Measurements from ENCODE around the gene PGBD2. TPM values are rescaled to one million over a fixed set of nuclear protein-coding genes. Genes with fewer than 3 reads are reported as not detected.
"Not testable (repeated sequence)": the region's sequence is repeated elsewhere in the genome, so short reads cannot be mapped to it uniquely, and the experiment has no call there.

Gene PGBD2
- total RNA-seq, 2 experiments from 2014 or later: 3.0 to 3.5 TPM

- Mint-ChIP-seq H3K36me3 (ENCODE audit: low read depth) (peaks cover 7% of the 10 kb centered on the region), H3K4me1 (ENCODE audit: low read depth) (peaks cover 16% of the 10 kb centered on the region), H3K9me3 (peaks cover 1% of the 10 kb centered on the region), H3K27ac (peak overlapping the region; percentile 93), H3K27me3 (ENCODE audit: low read depth) (peaks cover 3% of the 10 kb centered on the region), H3K4me3 (peak overlapping the region; percentile 85)
- DNase-seq: peak; percentile 72
- intact Hi-C loops (cut with micrococcal nuclease): loop anchor here (1.0 kb wide), 4 partner anchors 10 to 47 kb away; partner anchors contain the start of genes ZNF672 and ZNF692
- CTCF ChIA-PET: interaction anchor here (0.8 to 2.9 kb wide), 4 partner anchors 8 to 14 kb away, joined by 3 to 28 read pairs (median 4); partner anchors contain the start of gene ZNF692
These were observed 33.2 kb upstream of the PGBD2 start for GRCh38 chr1:248872752-248873408.

GRCh38 chr1:248873409-248873992 lies 32.5 kb upstream of the PGBD2 start:
- DNase-seq: peak; percentile 96
- Mint-ChIP-seq H3K4me1 (ENCODE audit: low read depth) (peaks cover 16% of the 10 kb centered on the region), H3K36me3 (ENCODE audit: low read depth) (peaks cover 7% of the 10 kb centered on the region), H3K27ac (peak overlapping the region; percentile 93), H3K9me3 (peaks cover 1% of the 10 kb centered on the region), H3K27me3 (ENCODE audit: low read depth) (peaks cover 3% of the 10 kb centered on the region), H3K4me3 (peak overlapping the region; percentile 85)
- CTCF ChIA-PET: interaction anchor here (0.8 to 2.9 kb wide), 4 partner anchors 9 to 14 kb away, joined by 3 to 28 read pairs (median 4); partner anchors contain the start of gene ZNF692
- intact Hi-C loops (cut with micrococcal nuclease): loop anchor here (1.0 kb wide), 4 partner anchors 10 to 47 kb away; partner anchors contain the start of genes ZNF672 and ZNF692

GRCh38 chr1:248873993-248874533 lies 32.0 kb upstream of the PGBD2 start:
- Mint-ChIP-seq H3K4me3 (peak overlapping the region; percentile 85), H3K27ac (peak overlapping the region; percentile 93), H3K36me3 (ENCODE audit: low read depth) (peaks cover 7% of the 10 kb centered on the region), H3K4me1 (ENCODE audit: low read depth) (peaks cover 16% of the 10 kb centered on the region), H3K27me3 (ENCODE audit: low read depth) (peaks cover 3% of the 10 kb centered on the region), H3K9me3 (peaks cover 1% of the 10 kb centered on the region)
- intact Hi-C loops (cut with micrococcal nuclease): loop anchor here (1.0 kb wide), 5 partner anchors 11 to 48 kb away; partner anchors contain the start of genes PGBD2, ZNF672 and ZNF692
- CTCF ChIA-PET: interaction anchor here (1.4 to 2.9 kb wide), 2 partner anchors 9 to 15 kb away, joined by 6 to 28 read pairs; partner anchors contain the start of gene ZNF692
- peak; percentile 87 for DNase-seq

- Mint-ChIP-seq H3K27ac (no peak overlapping the region), H3K4me1 (ENCODE audit: low read depth) (no peaks in the 10 kb centered on the region), H3K36me3 (ENCODE audit: low read depth) (no peaks in the 10 kb centered on the region), H3K27me3 (ENCODE audit: low read depth) (no peaks in the 10 kb centered on the region), H3K9me3 (no peaks in the 10 kb centered on the region), H3K4me3 (no peak overlapping the region)
- DNase-seq: no peak
- intact Hi-C loops (cut with micrococcal nuclease): no loop called here
- CTCF ChIA-PET: interaction anchor here (0.6 kb wide), 1 partner anchor 460 kb away, joined by 3 read pairs; no protein-coding TSS in a partner anchor
These were observed 24.8 kb upstream of the PGBD2 start for GRCh38 chr1:248881261-248881660.

GRCh38 chr1:248882427-248882826 lies 23.6 kb upstream of the PGBD2 start:
- H3K27me3 Mint-ChIP-seq (ENCODE audit: low read depth); H3K27ac Mint-ChIP-seq; H3K36me3 Mint-ChIP-seq (ENCODE audit: low read depth); H3K4me1 Mint-ChIP-seq (ENCODE audit: low read depth); intact Hi-C loops (cut with micrococcal nuclease); H3K9me3 Mint-ChIP-seq; CTCF ChIA-PET; DNase-seq; H3K4me3 Mint-ChIP-seq: not testable (repeated sequence)

GRCh38 chr1:248884632-248885295 lies 21.3 kb upstream of the PGBD2 start:
- Mint-ChIP-seq H3K27ac (no peak overlapping the region), H3K4me1 (ENCODE audit: low read depth) (no peaks in the 10 kb centered on the region), H3K9me3 (no peaks in the 10 kb centered on the region), H3K36me3 (ENCODE audit: low read depth) (no peaks in the 10 kb centered on the region), H3K4me3 (no peak overlapping the region), H3K27me3 (ENCODE audit: low read depth) (no peaks in the 10 kb centered on the region)
- DNase-seq: no peak
- intact Hi-C loops (cut with micrococcal nuclease): no loop called here
- CTCF ChIA-PET: interaction anchor here (0.6 to 0.7 kb wide), 2 partner anchors 11 to 1834 kb away, joined by 3 read pairs; no protein-coding TSS in a partner anchor

GRCh38 chr1:248885646-248886045 lies 20.4 kb upstream of the PGBD2 start:
- no peak overlapping the region for H3K27ac Mint-ChIP-seq

GRCh38 chr1:248886237-248886895 lies 19.7 kb upstream of the PGBD2 start:
- Mint-ChIP-seq H3K36me3 (ENCODE audit: low read depth) (no peaks in the 10 kb centered on the region), H3K27ac (no peak overlapping the region), H3K4me1 (ENCODE audit: low read depth) (no peaks in the 10 kb centered on the region), H3K4me3 (no peak overlapping the region), H3K9me3 (no peaks in the 10 kb centered on the region), H3K27me3 (ENCODE audit: low read depth) (no peaks in the 10 kb centered on the region)
- DNase-seq: no peak
- intact Hi-C loops (cut with micrococcal nuclease): no loop called here
- CTCF ChIA-PET: interaction anchor here (0.9 kb wide), 2 partner anchors 26 to 40 kb away, joined by 3 to 4 read pairs; no protein-coding TSS in a partner anchor

More at GRCh38 chr1:248885646-248886045, 20.4 kb upstream of the PGBD2 start:
- Mint-ChIP-seq H3K27me3 (ENCODE audit: low read depth) (no peaks in the 10 kb centered on the region), H3K4me1 (ENCODE audit: low read depth) (no peaks in the 10 kb centered on the region), H3K4me3 (no peak overlapping the region), H3K36me3 (ENCODE audit: low read depth) (no peaks in the 10 kb centered on the region), H3K9me3 (no peaks in the 10 kb centered on the region)
- no peak for DNase-seq
- CTCF ChIA-PET: no interaction called here
- intact Hi-C loops (cut with micrococcal nuclease): no loop called here

GRCh38 chr1:248889914-248890243 lies 16.2 kb upstream of the PGBD2 start:
- DNase-seq; H3K36me3 Mint-ChIP-seq (ENCODE audit: low read depth); H3K27ac Mint-ChIP-seq; H3K9me3 Mint-ChIP-seq; H3K27me3 Mint-ChIP-seq (ENCODE audit: low read depth); CTCF ChIA-PET; H3K4me1 Mint-ChIP-seq (ENCODE audit: low read depth); H3K4me3 Mint-ChIP-seq: not testable (repeated sequence)
- intact Hi-C loops (cut with micrococcal nuclease): loop anchor here (2.0 kb wide), 1 partner anchor 15 kb away; no protein-coding TSS in a partner anchor

GRCh38 chr1:248890549-248891498 lies 15.2 kb upstream of the PGBD2 start:
- Mint-ChIP-seq H3K4me3 (no peak overlapping the region), H3K9me3 (no peaks in the 10 kb centered on the region), H3K4me1 (ENCODE audit: low read depth) (no peaks in the 10 kb centered on the region), H3K27ac (no peak overlapping the region), H3K36me3 (ENCODE audit: low read depth) (no peaks in the 10 kb centered on the region), H3K27me3 (ENCODE audit: low read depth) (peaks cover 2% of the 10 kb centered on the region)
- CTCF ChIA-PET: no interaction called here
- DNase-seq: no peak
- intact Hi-C loops (cut with micrococcal nuclease): loop anchor here (2.0 kb wide), 1 partner anchor 14 kb away; no protein-coding TSS in a partner anchor

- H3K4me1 Mint-ChIP-seq (ENCODE audit: low read depth): no peaks in the 10 kb centered on the region
- intact Hi-C loops (cut with micrococcal nuclease): loop anchor here (2.0 kb wide), 1 partner anchor 13 kb away; no protein-coding TSS in a partner anchor
- H3K9me3 Mint-ChIP-seq: no peaks in the 10 kb centered on the region
- DNase-seq: no peak
- H3K36me3 Mint-ChIP-seq (ENCODE audit: low read depth): no peaks in the 10 kb centered on the region
- CTCF ChIA-PET: no interaction called here
- no peak overlapping the region for H3K27ac Mint-ChIP-seq
- H3K27me3 Mint-ChIP-seq (ENCODE audit: low read depth): peaks cover 2% of the 10 kb centered on the region
- H3K4me3 Mint-ChIP-seq: no peak overlapping the region
These were observed 14.3 kb upstream of the PGBD2 start for GRCh38 chr1:248891758-248892157.
